Activated T-helper 1 cell treated with Interleukin-2 at 50 U/mL for 16 hours (primary cell): Measurements from ENCODE around the gene ZNF597.
"Not testable (repeated sequence)": the region's sequence is repeated elsewhere in the genome, so short reads cannot be mapped to it uniquely, and the experiment has no call there.

ENCODE experiments used
- DNase-seq: peaks from one replicate; pipeline ENCODE4 v3.0.0-alpha.2; 2020; ENCODE audit warnings: low read depth

The ZNF597 gene

DNA sequence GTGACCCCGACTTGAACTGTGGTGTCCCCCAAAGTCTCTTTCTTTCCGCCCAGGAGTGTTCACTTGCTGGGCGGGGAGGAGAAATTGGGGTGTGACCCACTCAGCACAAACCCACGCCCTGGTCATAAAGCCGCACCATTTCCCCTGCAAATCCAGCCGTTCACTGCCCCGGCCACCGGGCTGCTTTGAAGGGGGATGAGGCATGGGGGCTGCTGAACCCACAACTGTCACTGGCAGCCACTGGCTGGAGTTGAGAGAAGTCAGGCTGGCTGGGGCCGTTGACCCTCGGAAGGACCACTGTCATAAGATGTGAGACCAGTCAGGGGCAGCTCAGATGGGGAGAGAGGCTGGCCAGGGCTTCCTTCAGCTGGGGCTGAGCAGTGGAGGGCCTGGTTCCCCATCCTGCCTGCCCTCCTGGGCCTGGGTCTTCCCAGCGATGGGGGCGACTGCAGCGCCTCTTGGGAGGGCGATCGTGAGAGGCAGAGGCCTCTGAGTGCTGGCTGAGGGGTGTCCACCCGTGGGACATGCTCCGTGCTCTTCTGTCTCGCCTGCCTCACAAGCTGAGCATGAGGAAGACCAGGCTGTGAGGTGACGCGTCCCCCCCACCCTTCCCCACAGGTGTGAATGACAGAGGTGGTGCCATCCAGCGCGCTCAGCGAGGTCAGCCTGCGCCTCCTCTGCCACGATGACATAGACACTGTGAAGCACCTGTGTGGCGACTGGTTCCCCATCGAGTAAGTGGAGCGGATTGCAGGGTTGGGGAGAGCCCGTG, 32.5 kb upstream of the ZNF597 start:
- no peak for DNase-seq

DNA sequence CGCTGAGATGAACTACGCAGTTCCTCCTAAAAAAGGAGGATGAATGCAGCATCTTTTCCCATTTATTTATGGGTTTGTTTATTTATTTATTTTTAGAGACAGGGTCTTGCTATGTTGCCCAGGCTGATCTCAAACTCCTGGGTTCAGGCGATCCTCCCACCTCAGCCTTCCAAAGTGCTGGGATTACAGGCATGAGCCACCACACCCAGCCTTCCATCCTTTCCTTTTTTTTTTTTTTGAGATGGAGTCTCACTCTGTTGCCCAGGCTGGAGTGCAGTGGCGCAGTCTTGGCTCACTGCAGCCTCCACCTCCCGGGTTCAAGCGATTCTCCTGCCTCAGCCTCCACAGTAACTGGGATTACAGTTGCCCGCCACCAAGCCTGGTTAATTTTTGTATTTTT, 31.6 kb upstream of the ZNF597 start:
- not testable (repeated sequence) for DNase-seq

DNA sequence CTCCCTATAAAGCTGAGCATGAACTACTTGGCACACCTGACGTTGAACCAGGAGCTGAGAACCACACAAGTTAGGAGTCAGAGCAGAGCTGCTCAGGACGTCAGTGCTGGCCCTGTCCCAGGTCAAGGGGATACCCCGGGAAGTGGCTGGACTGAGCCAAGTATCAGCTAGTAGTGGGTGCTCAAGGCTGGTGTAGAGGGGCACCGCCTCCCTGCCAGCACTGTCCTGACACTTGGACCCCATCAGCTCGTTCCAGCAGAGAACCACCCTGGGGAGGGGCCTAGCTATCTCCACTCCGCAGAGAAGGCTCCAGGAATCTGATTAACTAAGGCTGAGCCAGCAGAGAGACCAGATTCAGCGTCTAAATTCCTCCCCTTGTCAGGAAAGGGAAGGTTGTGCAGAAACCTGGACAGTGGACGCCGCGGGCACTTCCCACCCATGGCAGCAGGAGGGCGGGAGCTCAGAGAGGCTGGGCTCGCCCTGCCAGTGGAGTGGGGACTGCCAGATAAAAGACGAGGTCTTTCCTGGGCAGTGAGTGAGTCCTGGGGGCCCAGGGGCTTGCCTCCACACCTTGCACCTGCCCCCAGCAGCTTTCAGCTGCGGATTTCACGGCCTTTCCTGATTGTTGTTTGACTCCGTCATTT, 31.0 kb upstream of the ZNF597 start:
- no peak for DNase-seq

DNA sequence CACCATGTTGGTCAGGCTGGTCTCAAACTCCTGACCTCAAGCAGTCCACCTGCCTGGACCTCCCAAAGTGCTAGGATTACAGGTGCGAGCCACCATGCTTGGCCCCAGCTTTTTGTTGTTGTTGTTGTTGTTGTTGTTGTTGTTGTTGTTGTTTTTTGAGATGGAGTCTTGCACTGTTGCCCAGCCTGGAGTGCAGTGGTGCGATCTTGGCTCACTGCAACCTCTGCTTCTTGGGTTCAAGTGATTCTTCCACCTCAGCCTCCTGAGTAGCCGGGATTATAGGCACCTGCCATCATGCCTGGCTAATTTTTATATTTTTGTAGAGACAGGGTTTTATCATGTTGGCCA, 30.3 kb upstream of the ZNF597 start:
- not testable (repeated sequence) for DNase-seq

DNA sequence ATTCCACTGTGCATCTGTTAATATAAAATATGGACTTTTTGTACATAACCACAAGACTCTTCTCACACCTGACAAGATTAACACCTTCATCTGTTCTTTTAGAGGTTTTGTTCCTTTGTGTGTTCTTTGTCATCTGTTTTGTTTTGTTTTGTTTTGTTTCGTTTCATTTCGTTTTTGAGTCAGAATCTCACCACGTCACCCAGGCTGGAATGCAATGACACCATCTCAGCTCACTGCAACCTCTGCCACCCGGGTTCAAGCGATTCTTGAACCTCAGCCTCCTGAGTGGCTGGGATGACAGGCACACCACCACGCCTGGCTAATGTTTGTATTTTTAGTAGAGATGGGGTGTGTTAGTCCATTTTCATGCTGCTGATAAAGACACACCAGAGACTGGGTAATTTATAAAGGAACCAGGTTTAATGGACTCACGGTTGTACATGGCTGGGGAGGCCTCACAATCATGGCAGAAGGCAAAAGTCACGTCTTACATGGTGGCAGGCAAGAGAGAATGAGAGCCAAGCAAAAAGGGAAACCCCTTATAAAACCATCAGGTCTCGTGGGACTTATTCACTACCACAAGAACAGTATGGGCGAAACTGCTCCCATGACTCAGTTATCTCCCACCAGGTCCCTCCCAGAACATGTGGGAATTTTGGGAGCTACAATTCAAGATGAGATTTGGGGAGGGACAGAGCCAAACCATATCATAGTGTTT, 29.7 kb upstream of the ZNF597 start:
- no peak for DNase-seq

DNA sequence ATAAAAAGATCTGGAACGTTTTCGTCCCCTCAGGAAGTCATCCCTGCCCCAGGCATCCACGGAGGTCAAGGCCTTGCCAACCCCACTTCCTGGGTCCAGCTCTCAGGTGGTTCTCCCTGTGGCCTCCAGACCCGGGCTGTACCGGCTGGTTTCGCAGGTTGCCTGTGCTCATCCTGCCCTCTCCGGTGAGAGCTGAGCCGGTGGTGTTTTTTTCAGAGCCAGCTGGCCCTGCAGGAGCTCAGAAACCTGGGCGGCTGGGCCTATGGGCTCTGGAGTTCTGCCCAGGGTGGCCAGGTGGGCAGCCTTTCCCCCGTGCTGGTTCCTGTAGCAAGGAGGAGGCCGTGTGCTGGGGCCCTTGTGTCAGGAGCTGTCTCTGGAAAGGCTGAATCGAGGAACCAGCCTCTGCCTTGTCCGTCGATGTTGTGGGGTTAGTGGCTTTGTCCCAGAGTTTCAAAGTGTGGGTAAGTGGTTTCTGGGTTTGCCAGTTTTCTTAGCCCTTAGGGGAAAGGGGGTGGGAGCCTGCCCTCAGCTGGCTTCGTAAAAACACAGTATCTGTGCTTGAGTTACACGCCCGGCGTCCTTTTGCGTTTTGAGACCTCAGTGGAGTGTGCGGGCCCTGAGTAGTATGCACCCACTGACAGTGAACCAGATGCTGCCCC, 28.3 kb upstream of the ZNF597 start:
- DNase-seq, result no peak

DNA sequence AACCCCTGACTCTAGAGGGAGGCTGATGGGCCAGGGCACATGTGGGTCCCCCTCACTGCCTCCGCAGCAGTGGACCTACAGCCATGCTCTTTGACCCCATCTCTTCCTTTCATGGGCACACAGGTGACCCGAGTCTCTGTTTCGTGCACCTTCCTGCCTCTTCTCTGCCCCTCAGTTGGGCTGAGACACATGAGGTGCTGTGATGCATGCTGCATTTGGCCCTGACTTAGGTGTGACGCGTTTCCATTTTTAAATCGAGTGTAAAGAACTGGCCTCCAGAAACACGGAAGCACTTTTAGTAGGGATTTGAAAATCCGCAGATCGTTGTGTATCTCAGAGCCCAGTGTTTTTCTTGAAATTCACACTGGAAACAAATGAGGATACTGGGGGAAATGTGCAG, 27.4 kb upstream of the ZNF597 start:
- no peak for DNase-seq

DNA sequence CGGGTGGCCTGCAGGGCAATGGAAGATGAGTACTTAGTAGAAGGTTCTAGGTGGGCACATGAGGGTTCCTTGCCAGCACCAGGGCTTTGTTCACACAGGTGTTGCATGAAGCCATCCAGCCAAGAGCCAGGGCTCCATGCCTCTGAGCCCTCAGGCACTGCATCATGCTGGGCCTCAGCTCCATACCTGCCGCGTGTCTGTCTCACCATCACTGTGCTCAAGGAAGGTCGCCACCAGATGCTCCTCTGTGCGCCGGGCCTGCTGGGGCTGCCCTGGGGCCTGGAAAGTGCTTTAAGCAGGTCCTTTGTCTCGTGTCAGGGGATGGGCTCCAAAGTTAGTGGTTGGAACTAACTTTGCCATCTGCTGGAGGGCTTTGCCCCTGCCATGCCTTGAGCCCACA, 26.4 kb upstream of the ZNF597 start:
- no peak for DNase-seq

DNA sequence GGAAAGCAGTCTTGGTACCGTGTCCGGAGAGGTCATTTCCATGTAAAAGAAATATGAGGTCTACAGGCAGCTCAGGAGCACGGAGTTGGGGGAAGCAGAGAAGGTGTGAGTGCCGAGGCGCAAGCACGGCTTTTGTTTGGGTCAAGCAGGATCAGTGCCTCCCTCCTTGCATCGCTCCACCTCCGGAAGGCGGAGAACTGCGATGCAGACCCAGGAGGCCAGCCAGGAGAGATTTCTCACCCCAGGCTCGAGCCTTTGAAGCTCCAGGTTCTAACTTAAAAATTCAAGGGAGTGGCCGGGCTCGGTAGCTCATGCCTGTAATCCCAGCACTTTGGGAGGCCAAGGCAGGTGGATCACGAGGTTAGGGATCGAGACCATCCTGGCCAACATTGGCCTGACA, 25.2 kb upstream of the ZNF597 start:
- no peak for DNase-seq

DNA sequence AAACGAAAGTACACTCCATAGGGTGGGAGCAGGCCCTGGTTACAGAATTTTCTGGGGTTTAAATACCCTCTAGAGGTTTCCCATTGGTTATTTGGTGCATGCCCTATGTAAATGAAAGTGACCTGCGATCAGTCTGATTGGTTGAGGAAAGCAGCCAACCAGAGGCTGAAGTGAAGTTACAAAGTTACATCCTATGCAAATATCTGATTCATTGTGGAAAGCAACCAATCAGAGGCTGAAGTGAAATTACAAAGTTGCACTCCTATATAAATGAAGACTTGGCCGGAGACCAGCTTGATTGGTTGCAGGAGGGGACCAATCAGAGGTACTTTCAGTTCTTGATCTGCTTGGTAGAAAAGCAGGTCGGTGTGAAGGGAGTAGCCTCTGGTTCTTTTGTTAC, 24.6 kb upstream of the ZNF597 start:
- DNase-seq, result no peak

DNA sequence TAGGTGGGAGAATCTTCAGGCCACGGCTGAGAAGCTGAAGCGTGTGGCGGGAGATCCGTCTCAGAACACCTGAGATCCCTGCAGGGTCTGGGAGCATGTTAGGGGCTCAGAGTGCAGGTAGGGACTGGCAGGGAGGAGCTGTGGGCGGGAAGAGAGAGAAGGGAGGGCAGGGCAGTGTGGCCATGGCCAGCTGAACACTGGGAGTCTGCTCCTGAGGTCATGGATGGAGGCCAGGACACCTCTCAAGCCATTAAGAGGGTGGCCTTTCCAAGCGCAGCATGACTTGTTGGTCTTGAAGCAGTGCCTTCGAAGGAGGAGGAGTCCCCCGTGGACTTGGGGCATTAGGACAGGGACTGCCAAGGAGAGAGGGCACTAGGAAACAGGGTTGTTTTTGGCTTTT, 23.9 kb upstream of the ZNF597 start:
- DNase-seq, result no peak

DNA sequence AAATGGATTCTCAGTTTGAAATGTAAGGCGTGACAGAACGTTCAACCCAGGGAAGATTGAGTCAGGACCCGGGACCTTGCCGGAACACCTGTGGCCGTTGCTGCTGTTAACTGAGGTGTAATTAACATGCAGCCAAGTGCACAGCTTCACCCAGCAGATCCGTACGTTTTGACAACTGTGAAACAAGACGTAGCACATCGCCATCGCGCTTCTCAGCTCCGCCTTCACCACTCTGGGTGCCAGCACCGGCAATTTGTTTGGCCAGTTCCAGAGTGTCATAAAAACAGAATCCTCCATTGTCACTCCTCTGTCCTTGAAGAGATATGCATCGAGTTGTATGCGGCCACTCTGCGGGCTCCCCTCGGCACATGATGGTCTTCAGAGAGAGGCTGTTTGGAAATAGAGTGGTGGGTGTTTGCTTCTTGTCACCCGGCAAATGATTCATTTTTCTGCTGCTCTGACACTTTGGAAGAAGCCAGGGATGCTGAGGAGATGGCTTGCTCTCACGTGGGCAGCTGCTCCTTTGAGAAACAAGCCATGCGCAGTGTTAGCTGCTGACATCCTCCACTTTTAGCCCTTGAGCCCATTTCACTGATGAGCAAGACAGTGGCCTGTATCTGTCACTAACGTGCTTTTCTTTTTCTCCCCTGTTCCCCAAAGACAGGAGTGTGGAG, 22.7 kb upstream of the ZNF597 start:
- DNase-seq, result no peak

DNA sequence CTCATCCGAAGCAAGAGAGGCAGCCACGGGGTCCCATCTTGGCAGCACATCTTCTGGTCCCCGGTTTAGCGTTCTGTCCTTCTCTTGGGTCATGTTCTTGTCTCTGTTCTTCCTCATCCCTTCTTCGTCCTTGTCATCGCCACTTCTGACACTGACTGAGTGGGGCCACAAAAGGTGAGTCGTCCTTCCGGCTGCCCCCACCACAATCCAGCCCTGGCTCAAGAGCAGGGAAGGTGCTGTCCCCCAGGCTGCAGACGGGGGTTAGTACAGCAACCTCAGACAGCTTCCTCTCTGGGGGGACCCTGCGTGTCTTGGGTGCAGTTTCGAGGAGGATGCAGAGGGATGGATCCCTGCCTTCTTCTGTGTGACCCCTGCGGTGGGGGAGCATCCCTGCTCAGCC, 22.0 kb upstream of the ZNF597 start:
- DNase-seq, result no peak

DNA sequence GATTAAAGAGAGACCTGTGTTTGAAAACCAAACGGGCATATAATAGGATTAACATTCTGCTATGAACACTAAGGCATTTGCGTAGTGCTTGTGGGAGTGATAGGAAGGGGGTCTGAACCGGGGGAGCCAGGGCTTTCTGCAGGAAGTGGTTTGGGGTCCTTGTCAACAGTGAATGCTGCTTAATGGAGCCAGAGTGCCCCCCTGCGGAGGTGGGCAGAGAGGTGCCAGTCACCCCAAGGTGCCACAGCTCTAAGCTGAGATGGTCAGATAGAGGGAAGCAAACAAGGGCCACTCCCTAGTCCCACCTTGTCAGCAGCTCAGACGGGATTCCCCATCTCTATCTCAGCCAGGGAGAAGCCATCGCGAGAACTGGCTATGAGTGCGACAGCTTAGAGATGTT, 17.8 kb upstream of the ZNF597 start:
- DNase-seq, result no peak

DNA sequence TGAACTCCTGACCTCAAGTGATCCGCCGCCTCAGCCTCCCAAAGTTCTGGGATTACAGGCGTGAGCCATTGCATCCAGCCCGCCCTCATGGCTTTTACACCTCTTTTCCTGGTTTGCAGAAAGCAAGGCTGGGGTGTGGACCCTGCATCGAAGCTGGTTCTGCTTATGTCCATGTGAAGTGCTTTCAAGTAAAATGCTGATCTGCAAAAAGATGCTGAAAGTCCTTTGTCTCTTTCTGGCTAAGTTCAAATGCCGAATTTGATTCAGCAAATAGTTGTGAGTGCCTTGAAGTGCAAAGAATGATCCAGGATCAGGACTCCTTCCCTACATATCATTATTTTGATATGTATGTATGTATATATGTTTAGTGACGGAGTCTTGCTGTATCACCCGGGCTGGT, 17.3 kb upstream of the ZNF597 start:
- no peak for DNase-seq

DNA sequence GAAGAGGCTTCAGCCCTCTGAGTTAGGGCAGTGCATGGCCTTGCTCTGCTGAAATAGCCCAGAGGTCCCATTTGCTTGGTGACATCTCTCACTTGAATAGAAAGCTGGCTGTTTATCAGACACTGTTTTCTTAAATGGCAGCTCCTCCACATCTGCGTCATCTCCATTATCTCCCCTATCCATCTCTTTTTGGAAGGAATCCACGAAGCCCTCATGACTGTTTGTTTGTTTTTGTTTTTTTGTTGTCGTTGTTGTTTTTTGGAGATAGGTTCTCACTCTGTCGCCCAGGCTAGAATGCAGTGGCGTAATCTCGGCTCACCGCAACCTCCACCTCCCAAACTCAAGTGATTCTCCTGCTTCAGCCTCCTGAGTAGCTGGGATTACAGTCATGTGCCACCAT, 16.8 kb upstream of the ZNF597 start:
- DNase-seq, result no peak

DNA sequence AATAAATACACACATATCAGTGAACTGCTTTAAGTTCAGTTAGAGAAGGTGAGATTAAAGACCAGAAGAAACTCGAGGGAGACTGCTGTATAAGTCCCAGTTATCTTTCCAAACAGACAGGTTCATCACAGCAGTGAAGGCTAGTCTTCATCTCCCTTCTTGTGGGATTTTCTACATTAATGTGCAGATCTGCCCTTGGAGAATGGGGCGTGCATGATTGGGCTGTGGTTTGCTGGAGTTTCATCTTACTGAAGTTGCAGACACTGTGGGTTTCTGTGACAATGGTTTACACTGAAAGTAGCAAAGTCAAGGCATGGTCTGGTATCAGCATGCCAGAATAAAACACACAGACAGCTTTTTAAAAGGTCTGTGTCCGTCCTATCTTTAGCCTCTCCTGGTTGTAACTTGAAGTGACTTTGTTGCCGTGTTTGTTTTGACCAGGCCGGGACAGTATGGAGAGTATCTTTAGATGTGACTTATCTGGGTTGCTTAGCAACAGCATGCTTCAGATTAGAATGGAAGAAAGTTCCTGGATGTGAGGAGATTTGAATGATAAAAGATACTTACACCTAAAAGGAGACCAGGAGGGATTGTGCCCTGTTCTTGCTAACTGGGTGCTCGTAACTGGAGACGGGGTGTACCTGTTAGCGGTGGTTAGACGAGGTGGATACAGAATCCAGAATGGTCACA, 16.2 kb upstream of the ZNF597 start:
- no peak for DNase-seq

DNA sequence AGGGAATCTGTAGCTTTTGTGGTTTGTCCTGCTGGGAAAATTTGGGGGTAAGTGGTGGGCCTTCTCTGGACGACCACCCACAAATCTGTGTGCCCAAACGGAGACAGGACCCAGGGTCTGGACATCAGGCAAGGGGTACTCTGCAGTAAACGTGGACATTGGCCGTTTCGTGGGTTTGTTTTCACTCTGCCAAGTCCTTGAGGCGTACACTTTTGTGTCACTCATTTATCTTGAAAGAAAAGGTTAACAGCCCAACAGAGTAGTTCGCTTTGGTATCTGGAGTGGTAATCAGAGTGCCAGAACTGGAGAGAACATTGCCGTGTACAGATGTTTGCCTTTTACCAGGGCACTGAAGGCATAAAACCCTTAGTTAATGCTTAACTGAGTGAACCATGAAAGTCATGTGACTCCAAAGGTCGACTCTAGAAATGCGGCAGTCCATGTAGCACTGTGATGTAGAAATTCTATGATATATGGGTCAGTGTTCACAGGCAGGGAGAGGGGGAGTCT, 15.6 kb upstream of the ZNF597 start:
- DNase-seq, result no peak

DNA sequence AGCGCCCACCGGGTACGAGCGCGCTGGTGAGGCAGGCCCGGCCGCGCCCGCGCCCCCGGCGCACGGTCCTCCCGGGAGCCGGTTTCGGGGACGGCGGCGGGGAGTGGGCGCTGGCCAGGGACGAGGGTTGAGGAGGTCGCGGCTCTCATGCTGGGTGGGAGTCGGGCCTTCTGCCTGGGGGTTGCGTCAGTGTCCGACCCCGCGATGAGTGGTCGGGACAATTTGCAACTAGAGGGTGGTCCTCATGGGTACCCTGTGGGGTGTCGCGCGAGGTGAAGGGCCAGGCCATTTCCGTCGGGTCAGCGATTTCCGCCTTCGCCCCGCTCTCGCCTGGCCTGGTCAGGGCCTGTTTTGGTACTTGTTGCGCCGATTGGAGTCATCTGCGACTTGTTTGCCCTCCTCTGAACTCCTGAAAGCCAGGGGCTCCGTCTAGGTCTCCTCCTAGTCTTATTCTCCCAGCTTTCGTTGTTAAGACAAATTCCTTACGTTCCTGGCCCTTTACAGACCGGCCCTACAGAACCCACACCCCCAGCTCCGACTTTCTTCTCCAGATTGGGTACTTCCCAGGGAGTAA, 15.1 kb upstream of the ZNF597 start:
- no peak for DNase-seq

DNA sequence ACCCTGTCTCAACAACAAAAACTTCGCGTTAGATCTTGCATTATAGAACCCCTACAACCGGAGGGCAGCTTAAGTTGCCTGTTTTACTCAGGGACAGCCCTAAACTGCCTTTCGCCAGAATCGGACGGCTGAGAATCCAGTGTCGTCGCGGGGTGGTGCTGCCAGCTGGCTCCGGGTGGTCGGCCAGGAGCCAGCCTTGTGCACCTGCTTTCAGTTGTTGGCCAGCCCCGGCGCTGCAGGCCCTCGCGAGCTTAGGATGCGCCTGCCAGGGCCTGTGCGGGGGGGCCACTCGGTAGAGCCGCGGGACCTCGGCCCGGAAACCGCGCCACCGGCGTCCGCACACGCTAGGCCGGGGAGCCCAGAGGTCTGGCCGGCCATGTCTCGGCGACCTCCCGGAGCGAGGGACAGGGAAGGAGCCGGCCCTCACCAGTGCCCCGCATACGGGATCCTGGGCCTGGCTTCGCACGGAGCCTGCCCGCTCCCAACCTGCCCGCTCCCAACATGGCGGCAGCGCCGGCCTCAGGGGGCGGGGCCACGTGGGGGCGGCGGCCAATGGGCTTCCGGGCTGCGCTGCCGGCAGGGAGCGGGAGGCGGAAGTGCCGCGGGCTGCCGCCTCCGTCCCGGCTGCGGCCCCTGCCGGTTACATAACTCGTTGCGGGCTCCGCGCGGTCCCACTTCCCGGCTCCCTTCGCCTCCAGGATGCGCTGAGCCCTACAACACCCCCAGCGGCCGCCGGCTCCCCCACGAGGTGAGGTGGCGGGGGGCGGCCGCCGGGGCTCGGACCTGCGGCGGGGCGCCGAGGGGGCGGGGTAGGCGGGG, 14.3 kb upstream of the ZNF597 start:
- DNase-seq, result peak; percentile 86
